T-helper 1 cell treated with Interleukin-12 subunit alpha and Interleukin-12 subunit beta and Interleukin-4 antibody, amounts not matched to agents 30 ng/mL and 1 ng/mL, for 36 hours (primary cell): Measurements from ENCODE around the gene PGGT1B. TPM values are rescaled to one million over a fixed set of nuclear protein-coding genes. Genes with fewer than 3 reads are reported as not detected.

Experiments used
- intact Hi-C: fragments of 100-400 bp; cut with micrococcal nuclease; formaldehyde crosslinking; loops from one replicate; pipeline ENCODE4 v1.15.1; 2024
- total RNA-seq: library from RNA; stranded (reverse); gene quantifications from 2 replicates; pipeline ENCODE4 v1.2.3, GENCODE V29; 2022

The PGGT1B gene
- total RNA-seq, 1 donor from 2014 or later = 44.8 TPM

- intact Hi-C loops = no loop called here
These were observed 75.9 kb downstream of the PGGT1B start for GRCh38 chr5:115186794-115187193.

GRCh38 chr5:115184770-115185169 is 77.9 kb downstream of the PGGT1B start:
- intact Hi-C loops = no loop called here

DNA sequence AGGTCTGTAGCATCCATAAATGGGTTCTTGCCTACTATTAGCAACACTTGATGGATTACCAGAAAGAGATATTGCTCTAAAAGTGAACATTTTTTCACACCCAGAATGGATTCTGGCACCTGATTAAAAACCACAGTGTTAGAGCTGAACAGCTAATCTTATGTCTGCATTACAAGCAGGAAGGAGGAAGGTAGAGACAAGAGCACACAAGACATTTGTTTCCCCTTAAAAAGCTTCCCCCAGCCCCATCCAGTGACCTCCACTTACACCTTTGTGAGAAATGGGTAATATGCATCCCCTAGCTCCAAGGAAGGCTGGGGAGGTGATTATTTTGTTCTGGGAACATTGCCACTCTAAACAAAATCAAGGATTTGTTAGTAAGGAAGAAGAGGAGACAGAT is 80.9 kb downstream of the PGGT1B start:
- intact Hi-C loops = loop anchor here (1.0 to 2.0 kb wide), 2 partner anchors 28 to 65 kb away; no protein-coding TSS in a partner anchor

- intact Hi-C loops = loop anchor here (1.0 to 2.0 kb wide), 2 partner anchors 10 to 67 kb away; no protein-coding TSS in a partner anchor
These were observed 82.4 kb downstream of the PGGT1B start for GRCh38 chr5:115180165-115180709.

DNA sequence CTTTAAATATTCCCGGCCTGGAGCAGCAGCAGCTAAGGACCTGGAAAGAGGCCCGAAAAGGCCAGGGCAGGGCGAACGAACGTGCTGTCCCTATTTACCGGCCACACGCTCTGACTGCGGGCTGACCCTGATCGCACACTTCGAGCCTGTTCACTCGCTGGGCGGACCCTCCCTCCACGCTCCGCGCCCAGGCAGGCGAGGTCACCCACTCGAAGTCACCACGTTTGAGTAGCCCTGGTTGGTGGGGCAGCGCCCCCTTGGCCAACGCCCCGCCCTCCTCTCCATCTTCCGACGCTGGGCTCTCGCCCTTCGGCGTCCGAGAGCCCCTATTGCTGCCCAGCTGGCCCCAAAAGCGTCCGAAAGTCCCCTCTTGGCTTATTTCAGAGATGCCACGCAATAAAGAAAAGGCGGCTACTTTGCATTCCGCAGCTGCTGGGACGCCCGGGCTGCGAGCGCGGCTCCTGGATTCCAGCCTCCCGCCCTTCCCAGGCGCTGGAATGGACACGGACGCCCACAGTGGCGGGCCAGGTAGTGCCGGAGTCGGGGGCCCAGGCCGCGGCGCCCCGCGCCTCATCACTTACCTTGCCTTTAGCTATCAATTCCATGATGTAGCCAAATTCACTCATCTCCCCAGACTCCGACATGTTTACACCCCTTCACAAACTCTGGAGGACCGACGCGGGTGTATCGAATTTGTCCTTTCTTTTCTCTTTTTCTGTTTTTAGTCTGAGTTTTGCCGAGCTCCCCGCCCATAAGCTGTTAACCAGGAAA is 83.1 kb downstream of the PGGT1B start:
- intact Hi-C loops = loop anchor here (1.0 to 2.0 kb wide), 2 partner anchors 9 to 67 kb away; no protein-coding TSS in a partner anchor

DNA sequence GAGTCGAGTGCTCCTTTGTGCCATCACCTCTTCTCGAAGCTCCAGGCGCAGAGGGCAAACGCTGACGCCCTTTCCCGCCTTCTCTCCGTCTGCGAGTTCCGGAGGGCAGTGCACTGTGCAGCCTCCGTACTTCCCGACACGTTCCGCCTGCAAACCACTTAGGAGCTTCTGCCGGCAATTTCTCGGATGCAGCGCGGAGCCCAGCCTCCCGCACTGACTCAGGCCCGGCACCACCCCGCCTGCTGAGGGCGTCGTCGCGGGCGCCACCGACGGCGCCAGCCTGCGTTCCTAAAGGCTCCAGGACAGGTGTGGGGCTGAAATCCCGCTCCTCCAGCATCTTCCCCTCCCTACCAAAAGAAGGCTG is 83.7 kb downstream of the PGGT1B start:
- intact Hi-C loops = no loop called here

- intact Hi-C loops = loop anchor here (1.0 to 5.0 kb wide), 12 partner anchors 9 to 1659 kb away; partner anchors contain the start of genes AP3S1, ATG12, CCDC112 and COMMD10
These were observed 91.7 kb downstream of the PGGT1B start for GRCh38 chr5:115170929-115171510.

DNA sequence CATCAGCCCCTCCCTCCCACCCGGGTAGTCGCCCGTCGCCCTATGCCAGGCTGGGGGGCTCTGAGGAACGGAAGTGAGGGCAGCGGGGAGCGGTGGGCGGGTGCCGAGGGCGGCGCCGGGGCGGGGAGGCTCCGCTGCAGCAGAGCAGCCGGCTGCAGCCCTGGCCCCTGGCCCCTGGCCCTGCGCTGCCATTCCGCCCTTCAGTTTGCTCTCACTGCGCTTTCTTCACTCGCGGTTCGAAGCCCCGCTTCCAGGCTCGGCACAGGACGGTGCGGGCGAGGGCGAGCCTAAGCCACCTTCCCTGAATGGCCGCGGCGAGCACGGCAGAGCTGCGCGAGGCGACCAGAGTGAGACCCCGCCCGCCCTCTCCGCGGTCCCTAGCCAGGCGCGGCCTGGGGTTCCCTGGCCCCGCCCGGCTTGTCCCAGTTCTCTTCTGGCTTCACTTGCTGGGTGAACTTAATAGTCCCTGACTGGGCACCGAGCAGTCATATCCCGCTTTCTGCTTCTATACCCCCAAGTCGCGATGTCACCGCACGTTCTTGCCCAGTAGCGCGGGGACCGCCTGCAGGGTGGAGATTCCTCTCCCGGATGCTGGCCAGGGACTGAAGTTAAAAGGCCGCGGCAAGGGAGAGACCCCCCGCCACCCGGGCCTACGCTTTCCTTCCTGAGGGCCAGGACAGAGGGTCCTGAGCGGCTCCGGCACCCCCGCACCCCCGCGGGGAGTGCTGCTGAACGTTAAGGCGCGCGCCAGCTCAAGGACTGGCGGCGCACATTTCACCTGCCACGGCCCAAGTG is 92.3 kb downstream of the PGGT1B start:
- intact Hi-C loops = loop anchor here (1.0 to 5.0 kb wide), 12 partner anchors 10 to 1658 kb away; partner anchors contain the start of genes AP3S1, ATG12, CCDC112 and COMMD10

DNA sequence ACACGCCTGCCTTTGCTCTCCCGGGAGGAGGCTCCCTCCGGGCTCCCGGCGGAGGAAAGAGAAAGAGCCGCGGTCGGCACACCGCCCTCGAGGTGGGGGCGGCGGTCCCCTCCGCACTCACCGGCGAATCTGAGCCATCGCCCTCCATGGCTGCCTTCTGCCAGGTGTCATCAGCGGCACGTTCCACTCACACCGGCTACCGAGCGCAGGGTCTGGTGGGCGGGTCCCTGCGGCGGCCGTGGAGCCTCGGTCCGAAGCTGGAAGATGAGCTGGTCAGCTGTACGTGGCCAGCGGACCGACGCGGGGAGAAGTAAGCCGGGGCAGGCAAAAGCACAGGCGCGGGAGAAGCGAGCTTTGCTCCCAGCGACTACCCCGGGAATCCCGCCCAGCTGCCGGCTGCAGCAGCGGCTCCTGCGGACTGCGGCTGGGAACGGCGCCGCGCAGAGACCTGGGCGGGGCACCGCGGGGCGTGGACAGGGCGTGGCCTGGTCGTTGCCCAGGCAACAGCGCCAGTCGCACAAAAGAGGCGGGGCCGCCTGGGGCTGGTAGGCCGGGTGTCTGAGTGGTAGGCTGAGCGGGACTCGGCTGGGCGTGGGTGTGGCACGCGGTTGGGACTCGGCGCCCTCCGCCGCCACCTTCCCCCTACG is 93.1 kb downstream of the PGGT1B start, which contains the start of gene TRIM36:
TRIM36 (minus strand) TSS at position 422 of the 647 bp plus-strand sequence; CDS start at position 148, 274 bp downstream.
- intact Hi-C loops = loop anchor here (1.0 to 5.0 kb wide), 13 partner anchors 11 to 1657 kb away; partner anchors contain the start of genes AP3S1, ATG12, CCDC112 and COMMD10

- intact Hi-C loops = loop anchor here (5.0 kb wide), 1 partner anchor 1408 kb away; no protein-coding TSS in a partner anchor
These were observed 93.7 kb downstream of the PGGT1B start for GRCh38 chr5:115168829-115169486.

DNA sequence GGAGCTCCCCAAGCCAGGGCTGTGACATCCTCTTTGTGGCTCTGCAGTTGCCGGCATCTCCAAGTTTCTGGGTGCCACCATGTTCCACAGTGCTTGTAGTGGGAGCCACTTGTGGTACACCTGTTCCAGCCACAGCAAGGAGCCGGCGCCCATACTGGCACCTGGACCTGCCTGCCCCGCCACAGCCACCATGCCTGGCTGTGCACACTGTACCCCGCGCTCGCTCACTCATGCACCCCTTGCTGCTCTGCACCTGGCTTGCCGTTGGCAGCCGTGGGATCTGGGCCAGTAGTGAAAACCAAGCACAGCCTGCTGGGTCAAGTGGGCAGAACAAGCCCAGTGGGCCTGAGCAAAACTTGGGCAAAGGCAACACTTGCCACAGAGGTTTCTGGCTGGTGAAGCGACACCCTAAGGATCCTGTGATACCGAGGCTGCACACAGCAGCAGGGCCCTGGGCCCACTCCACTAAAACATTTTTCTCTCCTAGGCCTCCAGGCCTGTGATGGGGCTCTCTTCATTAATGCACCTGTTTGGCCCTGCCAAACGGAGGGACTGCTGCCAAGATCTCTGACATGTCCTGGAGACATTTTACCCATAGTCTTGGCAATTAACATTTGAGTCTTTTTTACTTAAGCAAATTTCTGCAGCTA is 95.8 kb downstream of the PGGT1B start:
- intact Hi-C loops = loop anchor here (5.0 kb wide), 1 partner anchor 1410 kb away; no protein-coding TSS in a partner anchor

- intact Hi-C loops = loop anchor here (5.0 kb wide), 1 partner anchor 1412 kb away; no protein-coding TSS in a partner anchor
These were observed 96.9 kb downstream of the PGGT1B start for GRCh38 chr5:115165790-115166189.

DNA sequence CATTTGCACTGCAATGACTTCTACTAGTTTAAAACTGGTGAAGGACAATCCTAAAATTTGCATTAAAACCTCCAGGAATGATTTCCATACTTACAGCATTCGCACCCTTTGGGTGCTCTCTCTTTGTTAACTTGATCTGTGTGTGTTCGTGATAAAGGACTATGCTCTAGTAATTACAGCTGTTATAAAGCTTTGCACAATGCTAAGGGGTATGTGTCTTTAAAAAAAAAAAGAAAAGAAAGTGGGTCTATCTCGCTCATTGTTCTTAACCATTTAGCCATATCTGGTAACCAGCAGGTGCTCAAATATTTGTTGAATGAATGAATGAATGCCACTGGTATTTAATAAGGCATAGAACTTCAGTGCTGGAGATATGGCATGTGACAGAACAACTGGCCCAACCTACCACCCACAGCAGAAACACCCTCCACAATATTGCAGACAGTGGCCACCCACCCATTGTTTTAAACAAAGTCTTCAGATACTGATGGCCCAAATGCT is 101.7 kb downstream of the PGGT1B start:
- intact Hi-C loops = no loop called here

Other genes with a start within 250 kb of the PGGT1B start
- gene TRIM36, start 93.0 kb downstream of the PGGT1B start, total RNA-seq = 0.39 TPM in 1 of 2 replicates, not detected in the other
- gene CCDC112, start 33.8 kb upstream of the PGGT1B start, total RNA-seq = 0.66 and 0.88 TPM in 2 replicates